GM19467 (cell line): Measurements from ENCODE around the gene MAP3K7CL.

Experiments used
- ATAC-seq: cut with Tn5 transposase; IDR thresholded peaks from one replicate; pipeline ENCODE4 v1.9.1; 2021; ENCODE audit warnings: mild to moderate bottlenecking, moderate library complexity; ENCODE audit not compliant: unreplicated experiment

Gene MAP3K7CL

GRCh38 chr21:29130270-29130969 lies at the start of gene MAP3K7CL:
TSS of gene MAP3K7CL (plus strand) at chr21:29130644. CDS start at chr21:29133345, 2,701 bp downstream.
- no peak for ATAC-seq

GRCh38 chr21:29082046-29082815 lies 48.2 kb upstream of the MAP3K7CL start:
- ATAC-seq, result no peak

GRCh38 chr21:29083306-29083705 lies 47.1 kb upstream of the MAP3K7CL start:
- ATAC-seq, result no peak

GRCh38 chr21:29084372-29084771 lies 46.1 kb upstream of the MAP3K7CL start:
- no peak for ATAC-seq

- no peak for ATAC-seq
Observed at GRCh38 chr21:29085106-29085752, 45.2 kb upstream of the MAP3K7CL start.

GRCh38 chr21:29091033-29091432 lies 39.4 kb upstream of the MAP3K7CL start:
- no peak for ATAC-seq

GRCh38 chr21:29092102-29092959 lies 38.1 kb upstream of the MAP3K7CL start:
- no peak for ATAC-seq

- no peak for ATAC-seq
Observed at GRCh38 chr21:29096218-29097015, 34.0 kb upstream of the MAP3K7CL start.

GRCh38 chr21:29098156-29098555 lies 32.3 kb upstream of the MAP3K7CL start:
- no peak for ATAC-seq

- ATAC-seq, result no peak
Observed at GRCh38 chr21:29102791-29103257, 27.6 kb upstream of the MAP3K7CL start.

GRCh38 chr21:29104239-29104708 lies 26.2 kb upstream of the MAP3K7CL start:
- no peak for ATAC-seq

GRCh38 chr21:29105218-29105617 lies 25.2 kb upstream of the MAP3K7CL start:
- no peak for ATAC-seq

- no peak for ATAC-seq
Observed at GRCh38 chr21:29114765-29115500, 15.5 kb upstream of the MAP3K7CL start.

GRCh38 chr21:29115899-29116298 lies 14.5 kb upstream of the MAP3K7CL start:
- no peak for ATAC-seq

- peak; percentile 44 for ATAC-seq
Observed at GRCh38 chr21:29117372-29117955, 13.0 kb upstream of the MAP3K7CL start.

GRCh38 chr21:29121759-29122158 lies 8.7 kb upstream of the MAP3K7CL start:
- ATAC-seq, result peak; percentile 57

GRCh38 chr21:29124645-29125044 lies 5.8 kb upstream of the MAP3K7CL start:
- ATAC-seq, result no peak

- ATAC-seq, result peak; percentile 80
Observed at GRCh38 chr21:29125191-29125590, 5.3 kb upstream of the MAP3K7CL start.

- ATAC-seq, result no peak
Observed at GRCh38 chr21:29125979-29126378, 4.5 kb upstream of the MAP3K7CL start.
